Measurements from ENCODE around the gene COL5A1. TPM values are rescaled to one million over a fixed set of nuclear protein-coding genes. Genes with fewer than 3 reads are reported as not detected.
A peak's percentile ranks its signal among the peaks of the same experiment; 100 is the strongest.

The COL5A1 gene
- total RNA-seq, 1 donor from 2014 or later, result 6.1 TPM

DNA sequence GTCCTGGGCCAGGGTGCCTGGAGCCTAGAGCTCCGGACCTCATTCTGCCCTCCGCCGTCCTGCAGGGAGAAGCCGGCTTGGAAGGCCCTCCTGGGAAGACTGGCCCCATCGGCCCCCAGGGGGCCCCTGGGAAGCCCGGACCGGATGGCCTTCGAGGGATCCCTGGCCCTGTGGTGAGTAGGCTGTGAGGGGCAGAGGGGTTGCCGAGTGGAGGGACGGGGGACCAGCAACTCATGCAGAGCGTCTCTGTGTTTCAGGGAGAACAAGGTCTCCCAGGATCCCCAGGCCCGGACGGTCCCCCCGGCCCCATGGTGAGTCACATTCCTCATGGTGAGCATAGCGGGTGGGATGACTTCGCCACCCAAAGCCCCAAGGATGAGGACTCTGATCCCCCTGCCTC, 177.0 kb downstream of the COL5A1 start:
- Histone ChIP-seq H3K4me3 (no peak overlapping the region), H3K79me2 (ENCODE audit: low read depth) (no peaks in the 10 kb centered on the region), H3K27ac (no peak overlapping the region), H2AFZ (replicated peaks) (no peak overlapping the region), H3K4me1 (no peaks in the 10 kb centered on the region), H3K4me2 (no peak overlapping the region), H3K9me3 (ENCODE audit: low read depth) (no peaks in the 10 kb centered on the region), H3K9ac (no peak overlapping the region), H3K36me3 (no peaks in the 10 kb centered on the region), H3F3A (ENCODE audit: low read depth) (no peaks in the 10 kb centered on the region), H3K27me3 (no peaks in the 10 kb centered on the region), H4K20me1 (ENCODE audit: low read depth) (no peaks in the 10 kb centered on the region)
- Mint-ChIP-seq H3K27ac (no peak overlapping the region), H3K9me3 (no peaks in the 10 kb centered on the region), H3K4me1 (no peaks in the 10 kb centered on the region), H3K27me3 (ENCODE audit: insufficient read depth, low read depth) (no peaks in the 10 kb centered on the region), H3K4me3 (no peak overlapping the region), H3K36me3 (no peaks in the 10 kb centered on the region)
- TF ChIP-seq EZH2phosphoT487 (IDR thresholded peaks at IDR 0.05) (no peak), EZH2 (IDR thresholded peaks at IDR 0.05) (no peak)
- TF ChIP-seq, protein P1, sequence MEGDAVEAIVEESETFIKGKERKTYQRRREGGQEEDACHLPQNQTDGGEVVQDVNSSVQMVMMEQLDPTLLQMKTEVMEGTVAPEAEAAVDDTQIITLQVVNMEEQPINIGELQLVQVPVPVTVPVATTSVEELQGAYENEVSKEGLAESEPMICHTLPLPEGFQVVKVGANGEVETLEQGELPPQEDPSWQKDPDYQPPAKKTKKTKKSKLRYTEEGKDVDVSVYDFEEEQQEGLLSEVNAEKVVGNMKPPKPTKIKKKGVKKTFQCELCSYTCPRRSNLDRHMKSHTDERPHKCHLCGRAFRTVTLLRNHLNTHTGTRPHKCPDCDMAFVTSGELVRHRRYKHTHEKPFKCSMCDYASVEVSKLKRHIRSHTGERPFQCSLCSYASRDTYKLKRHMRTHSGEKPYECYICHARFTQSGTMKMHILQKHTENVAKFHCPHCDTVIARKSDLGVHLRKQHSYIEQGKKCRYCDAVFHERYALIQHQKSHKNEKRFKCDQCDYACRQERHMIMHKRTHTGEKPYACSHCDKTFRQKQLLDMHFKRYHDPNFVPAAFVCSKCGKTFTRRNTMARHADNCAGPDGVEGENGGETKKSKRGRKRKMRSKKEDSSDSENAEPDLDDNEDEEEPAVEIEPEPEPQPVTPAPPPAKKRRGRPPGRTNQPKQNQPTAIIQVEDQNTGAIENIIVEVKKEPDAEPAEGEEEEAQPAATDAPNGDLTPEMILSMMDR (IDR thresholded peaks at IDR 0.05), result no peak
- no peak for DNase-seq (ENCODE audit: low spot score)

DNA sequence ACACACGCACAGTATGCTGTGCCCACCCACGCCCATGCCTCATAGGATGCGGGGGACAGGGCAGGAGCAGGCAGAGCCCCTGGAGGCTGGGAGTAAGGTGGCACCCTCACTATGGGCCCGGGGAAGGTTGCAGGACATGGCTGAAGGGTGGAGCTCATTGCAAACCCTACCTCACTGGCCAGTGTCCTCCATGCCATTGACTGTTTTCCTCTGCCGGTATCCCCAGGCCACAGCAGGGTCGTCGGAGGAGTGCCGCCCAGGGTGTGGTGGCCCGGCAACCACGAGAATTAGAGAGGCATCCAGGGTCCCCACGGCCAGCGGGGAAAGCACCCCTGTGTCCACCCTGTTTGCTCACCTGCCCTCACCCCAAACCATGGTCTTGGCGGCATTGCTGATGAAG, 179.3 kb downstream of the COL5A1 start:
- no peaks in the 10 kb centered on the region for H3K4me1 Mint-ChIP-seq
- Histone ChIP-seq H3K9me3 (ENCODE audit: low read depth) (no peaks in the 10 kb centered on the region), H3K4me2 (no peak overlapping the region), H4K20me1 (ENCODE audit: low read depth) (no peaks in the 10 kb centered on the region), H3K36me3 (no peaks in the 10 kb centered on the region), H3K4me3 (no peak overlapping the region), H3K27ac (no peak overlapping the region), H3K4me1 (no peaks in the 10 kb centered on the region), H2AFZ (replicated peaks) (no peak overlapping the region), H3F3A (ENCODE audit: low read depth) (no peaks in the 10 kb centered on the region), H3K27me3 (no peaks in the 10 kb centered on the region), H3K79me2 (ENCODE audit: low read depth) (no peaks in the 10 kb centered on the region), H3K9ac (peak overlapping the region; percentile 16)
- H3K9me3 Mint-ChIP-seq, result no peaks in the 10 kb centered on the region
- H3K36me3 Mint-ChIP-seq, result no peaks in the 10 kb centered on the region
- H3K27me3 Mint-ChIP-seq (ENCODE audit: insufficient read depth, low read depth), result peaks cover 2% of the 10 kb centered on the region
- H3K27ac Mint-ChIP-seq, result no peak overlapping the region
- no peak overlapping the region for H3K4me3 Mint-ChIP-seq
- no peak for TF ChIP-seq EZH2 (IDR thresholded peaks at IDR 0.05)
- TF ChIP-seq EZH2phosphoT487 (IDR thresholded peaks at IDR 0.05), result no peak
- TF ChIP-seq, protein P1 (IDR thresholded peaks at IDR 0.05), result no peak
- DNase-seq (ENCODE audit: low spot score), result no peak

DNA sequence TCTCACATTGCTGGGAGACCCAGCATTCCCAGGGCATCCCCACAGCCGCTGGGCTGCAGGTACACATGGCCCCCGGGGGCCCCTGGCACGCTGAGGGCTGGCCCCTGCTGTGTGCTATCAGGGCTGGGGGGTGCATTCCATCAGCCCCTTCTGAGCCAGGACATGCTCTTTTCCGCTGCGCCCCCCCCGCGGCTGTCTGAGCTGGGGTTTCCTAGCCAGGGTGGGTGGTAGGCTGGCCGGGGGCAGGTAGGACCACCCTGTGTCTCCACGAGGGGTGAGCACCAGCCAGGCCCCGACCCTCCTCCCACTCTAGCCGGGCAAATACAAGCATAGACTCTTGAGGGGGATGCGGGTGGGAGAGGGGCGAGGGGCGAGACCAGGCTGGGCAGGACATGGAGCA, 180.9 kb downstream of the COL5A1 start:
- Histone ChIP-seq H3K9ac (no peak overlapping the region), H3K4me1 (no peaks in the 10 kb centered on the region), H3K9me3 (ENCODE audit: low read depth) (no peaks in the 10 kb centered on the region), H4K20me1 (ENCODE audit: low read depth) (no peaks in the 10 kb centered on the region), H3K27me3 (no peaks in the 10 kb centered on the region), H3K4me3 (no peak overlapping the region), H3K4me2 (no peak overlapping the region), H3K27ac (no peak overlapping the region), H3F3A (ENCODE audit: low read depth) (no peaks in the 10 kb centered on the region), H3K36me3 (no peaks in the 10 kb centered on the region), H3K79me2 (ENCODE audit: low read depth) (no peaks in the 10 kb centered on the region), H2AFZ (replicated peaks) (no peak overlapping the region)
- H3K27me3 Mint-ChIP-seq (ENCODE audit: insufficient read depth, low read depth), result peaks cover 2% of the 10 kb centered on the region
- no peak for DNase-seq (ENCODE audit: low spot score)
- H3K27ac Mint-ChIP-seq, result no peak overlapping the region
- TF ChIP-seq, protein P1 (IDR thresholded peaks at IDR 0.05), result no peak
- no peak for TF ChIP-seq EZH2phosphoT487 (IDR thresholded peaks at IDR 0.05)
- no peak for TF ChIP-seq EZH2 (IDR thresholded peaks at IDR 0.05)
- no peaks in the 10 kb centered on the region for H3K9me3 Mint-ChIP-seq
- no peaks in the 10 kb centered on the region for H3K36me3 Mint-ChIP-seq
- no peaks in the 10 kb centered on the region for H3K4me1 Mint-ChIP-seq
- no peak overlapping the region for H3K4me3 Mint-ChIP-seq
